ENCODE results near the gene TCF23.
"Not testable (repeated sequence)": the region's sequence is repeated elsewhere in the genome, so short reads cannot be mapped to it uniquely, and the experiment has no call there.

Gene TCF23

DNA sequence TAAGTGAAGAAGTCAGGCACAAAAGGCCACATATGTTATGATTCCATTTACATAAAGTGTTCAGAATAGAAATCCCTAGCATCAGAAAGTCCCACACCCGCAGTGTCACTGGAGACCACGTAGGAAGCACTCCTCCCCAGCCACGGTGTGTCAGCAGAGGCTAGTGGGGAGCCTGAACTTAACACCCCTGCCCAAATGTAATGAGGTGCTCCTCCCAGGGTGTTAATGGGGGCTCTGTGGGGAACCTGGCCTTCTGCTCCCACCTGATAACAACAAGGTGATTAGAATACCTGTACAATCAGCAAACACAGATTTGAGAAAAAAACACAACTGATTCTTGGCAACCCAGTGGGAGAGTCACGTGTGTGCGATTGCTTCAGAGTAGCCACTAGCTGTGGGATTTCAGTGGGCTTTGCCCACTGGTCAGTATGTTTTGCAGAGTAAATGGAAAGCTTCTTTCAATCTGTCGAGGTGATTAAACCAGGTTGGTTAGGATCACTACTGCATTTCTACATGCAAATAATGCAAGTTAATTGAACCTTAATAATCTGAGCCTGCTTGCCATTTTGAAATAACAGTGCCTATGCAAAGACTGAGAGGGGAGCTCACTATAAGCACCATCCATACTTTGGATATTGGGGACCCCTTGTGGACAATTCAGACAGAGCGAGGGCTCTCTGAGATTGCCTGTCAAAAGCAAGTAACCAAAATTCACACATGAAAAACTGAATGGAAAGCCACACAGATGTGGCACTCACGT lies 42.4 kb downstream of the TCF23 start:
- no peak for DNase-seq

DNA sequence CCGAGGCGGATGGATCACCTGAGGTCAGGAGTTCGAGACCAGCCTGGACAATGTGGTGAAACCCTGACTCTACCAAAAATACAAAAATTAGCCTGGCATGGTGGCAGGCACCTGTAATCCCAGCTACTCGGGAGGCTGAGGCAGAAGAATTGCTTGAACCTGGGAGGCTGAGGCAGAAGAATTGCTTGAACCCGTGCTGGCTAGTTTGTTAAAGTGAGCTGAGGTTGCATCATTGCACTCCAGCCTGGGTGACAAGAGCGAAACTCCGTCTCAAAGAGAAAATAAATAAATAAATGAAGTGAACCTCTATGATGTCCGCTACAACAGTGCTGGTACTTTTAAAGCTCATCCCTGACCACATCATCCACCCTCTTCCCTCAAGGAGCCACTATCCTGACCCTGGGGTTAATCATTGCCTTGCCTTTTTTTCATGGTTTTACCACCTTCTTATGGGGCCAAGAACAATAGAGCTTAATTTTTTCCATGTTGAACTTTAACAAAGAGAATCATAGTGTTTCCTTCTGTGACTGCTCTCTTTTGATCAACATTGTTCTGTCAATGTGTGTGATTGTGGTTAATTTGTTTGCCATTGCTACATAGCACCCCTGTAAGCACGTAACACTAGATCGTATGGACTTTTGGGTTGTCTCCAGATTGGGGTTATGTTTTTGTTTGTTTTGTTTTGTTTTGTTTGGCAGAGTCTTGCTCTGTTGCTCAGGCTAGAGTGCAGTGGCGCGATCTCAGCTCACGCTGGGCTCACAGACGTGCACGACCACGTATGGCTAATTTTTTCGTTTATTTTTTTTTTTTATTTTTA lies 45.9 kb downstream of the TCF23 start:
- no peak for DNase-seq

DNA sequence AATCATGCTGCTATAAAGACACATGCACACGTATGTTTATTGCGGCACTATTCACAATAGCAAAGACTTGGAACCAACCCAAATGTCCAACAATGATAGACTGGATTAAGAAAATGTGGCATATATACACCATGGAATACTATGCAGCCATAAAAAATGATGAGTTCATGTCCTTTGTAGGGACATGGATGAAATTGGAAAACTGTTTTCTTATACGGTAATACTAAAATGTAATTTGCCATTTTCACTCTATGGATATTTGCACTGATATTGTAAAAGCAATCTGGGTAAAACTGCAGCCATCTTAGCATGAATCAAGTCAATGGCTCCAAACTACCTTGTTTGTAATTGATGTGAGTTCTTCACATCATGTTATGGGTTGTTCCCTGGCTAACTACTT lies 47.0 kb downstream of the TCF23 start:
- not testable (repeated sequence) for DNase-seq

DNA sequence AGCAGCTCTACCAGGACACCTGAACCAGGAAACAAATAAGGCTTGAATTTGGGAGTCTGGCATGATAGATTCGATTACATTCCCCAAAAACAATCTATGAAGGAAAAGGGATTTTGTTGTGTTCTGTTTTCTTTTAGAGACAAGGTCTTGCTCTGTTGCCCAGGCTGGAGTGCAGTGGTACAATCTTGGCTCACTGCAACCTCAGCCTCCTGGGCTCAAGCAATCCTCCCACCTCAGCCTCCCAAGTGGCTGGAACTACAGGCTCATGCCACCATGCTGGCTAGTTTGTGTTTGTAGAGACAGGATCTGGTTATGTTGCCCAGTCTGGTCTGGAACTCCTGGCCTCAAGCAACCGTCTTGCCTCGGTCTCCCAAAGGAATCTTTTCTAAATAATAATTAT lies 49.3 kb downstream of the TCF23 start:
- DNase-seq, result not testable (repeated sequence)

DNA sequence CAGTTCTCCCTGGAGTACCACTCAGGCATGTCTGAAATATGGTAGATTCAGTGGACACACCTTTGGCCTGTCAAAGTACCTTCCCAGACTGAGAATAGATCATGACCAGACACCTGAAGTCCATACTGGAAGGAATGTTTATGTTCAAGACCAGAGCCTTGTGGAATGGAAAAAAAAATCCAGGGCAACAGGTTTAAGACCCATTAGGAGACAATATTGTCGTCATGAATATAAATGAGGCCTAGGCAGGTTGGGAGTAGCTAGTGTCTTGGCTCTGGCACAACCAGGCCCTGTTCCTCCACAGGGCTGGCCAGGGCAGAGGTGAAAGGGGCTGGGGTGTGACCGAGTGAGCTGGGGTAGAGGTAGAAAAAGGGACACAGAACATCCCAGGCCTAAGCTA lies 49.8 kb downstream of the TCF23 start:
- no peak for DNase-seq

DNA sequence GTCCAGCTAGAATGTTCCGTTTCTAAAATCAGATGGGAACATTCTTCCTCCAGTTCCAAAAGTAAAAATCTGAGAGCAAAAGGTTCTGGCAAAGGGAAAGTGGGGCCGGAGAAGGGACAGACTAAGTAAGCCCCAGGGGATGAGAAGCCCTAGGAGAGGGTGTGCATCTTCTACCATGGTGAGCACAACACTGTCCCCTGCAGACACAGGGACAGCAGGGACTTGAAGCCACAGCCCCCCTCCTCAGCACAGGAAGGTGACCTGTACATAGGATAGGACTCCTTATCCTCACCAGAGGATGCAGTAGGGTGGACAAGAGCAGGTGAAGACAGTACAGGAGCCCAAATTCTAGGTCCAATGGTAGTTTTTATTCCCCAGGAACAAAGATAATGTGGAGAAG lies 50.4 kb downstream of the TCF23 start:
- DNase-seq, result no peak

DNA sequence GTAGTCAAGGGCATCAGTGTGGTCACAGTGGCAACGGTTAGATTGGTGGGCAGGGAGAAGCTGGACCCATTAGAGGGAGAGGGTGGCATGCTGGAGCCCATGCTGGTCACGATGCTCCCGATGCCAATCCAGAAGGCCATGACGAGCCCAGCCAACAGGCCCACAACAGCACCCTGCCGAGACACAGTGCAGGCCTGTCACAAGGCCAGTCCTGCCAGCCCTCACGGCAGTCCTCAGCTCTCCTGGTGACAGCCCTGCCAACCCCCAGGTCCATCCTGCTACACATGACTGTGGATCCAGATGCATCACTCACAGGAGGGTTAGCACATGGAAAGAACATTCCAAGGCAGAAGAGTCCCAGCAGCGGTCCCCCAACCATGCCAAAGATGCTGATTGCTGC lies 52.9 kb downstream of the TCF23 start:
- DNase-seq, result no peak

DNA sequence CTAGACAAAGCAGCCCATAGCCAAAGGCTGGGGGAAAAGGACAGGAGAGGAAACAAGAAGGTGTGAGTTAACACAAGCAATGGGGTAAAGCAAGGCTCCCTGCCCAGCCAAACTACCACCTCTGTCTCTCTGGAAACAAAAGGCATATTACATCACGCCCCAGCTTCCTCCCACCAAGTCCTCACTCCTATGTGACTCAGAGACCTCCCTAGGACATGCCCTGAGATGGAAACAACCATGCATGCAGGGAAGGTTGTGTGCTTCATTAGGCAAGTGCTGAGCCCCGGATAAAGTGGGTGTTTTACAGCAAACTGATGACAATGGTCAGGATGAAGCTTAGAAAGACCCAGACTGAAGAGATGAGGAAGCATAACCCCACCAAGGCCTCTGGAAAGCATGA lies 54.0 kb downstream of the TCF23 start:
- no peak for DNase-seq

DNA sequence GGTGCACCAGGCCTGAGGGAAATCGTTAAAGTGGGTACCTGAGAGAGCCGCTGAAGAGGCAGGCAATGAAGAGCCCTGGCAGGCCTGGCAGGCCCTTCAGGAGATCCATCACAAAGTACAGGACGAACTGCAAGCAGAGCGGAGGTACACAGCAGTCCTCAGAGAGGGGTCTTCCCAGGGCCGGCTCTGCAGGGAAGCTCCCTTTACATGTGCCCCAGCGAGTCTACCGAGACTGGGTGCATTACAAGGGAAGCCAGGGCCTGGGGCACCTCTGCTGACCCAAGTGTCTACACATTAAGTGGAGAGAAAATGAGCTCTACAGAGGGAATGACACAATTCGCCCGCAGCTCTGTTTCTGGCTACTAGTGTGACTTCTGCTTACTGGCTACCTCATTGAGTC lies 54.9 kb downstream of the TCF23 start:
- DNase-seq, result no peak

DNA sequence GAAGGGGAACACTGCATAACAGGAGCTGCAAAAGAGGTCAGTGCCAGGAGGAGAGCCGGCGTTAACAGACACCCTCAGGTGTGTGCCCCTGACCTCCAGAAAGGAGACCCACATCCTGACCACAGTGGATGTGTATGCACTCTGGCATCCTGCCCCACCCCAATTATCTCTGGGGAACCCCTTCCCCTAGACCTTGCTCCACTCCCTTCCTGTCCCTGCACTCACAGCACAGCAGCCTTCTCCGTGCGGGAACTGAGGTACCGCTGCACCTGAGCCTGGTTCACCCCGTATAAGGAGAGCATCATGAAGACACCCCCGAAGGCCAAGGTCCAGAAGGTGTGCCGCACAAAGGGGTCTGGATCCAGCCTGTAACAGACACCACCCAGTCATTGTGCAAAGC lies 55.8 kb downstream of the TCF23 start:
- DNase-seq, result no peak

DNA sequence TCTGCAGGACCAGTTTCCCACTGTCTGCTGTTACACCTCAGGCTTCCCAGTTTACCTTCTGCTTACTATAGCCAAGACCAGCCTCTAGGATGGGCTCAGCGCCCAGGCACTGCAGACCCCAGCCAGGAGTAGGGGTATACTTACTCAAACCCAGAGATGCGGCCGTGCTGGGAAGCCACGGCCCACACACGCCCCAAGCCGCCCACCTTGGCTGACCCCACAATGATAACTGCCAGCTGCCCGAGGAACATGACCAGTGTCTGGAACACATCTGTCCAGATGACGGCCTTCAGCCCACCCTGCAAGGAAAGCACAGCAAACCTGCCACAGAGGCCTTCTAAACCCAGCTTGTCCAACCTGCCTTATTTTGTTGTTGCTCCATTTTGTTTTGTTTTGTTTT lies 56.4 kb downstream of the TCF23 start:
- no peak for DNase-seq

DNA sequence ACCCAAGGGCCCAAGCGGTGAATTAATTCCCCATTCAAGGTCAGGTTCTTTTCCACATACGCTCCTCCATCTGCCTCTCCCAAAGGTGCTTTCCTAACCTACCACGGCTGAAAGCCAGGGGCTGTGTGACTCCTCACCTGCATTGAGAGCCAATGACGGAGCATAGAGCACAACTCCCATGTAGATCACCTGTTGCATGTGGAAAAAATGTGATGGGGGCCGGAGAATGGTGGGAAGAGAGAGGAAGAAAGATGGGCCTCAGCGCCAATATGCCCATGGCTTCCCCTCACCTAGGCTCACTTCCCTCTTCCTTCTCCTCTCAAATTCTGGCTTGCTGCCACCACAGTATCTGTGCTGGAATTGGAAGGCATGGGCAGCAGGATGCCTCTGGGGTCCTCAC lies 57.5 kb downstream of the TCF23 start:
- no peak for DNase-seq

Data from NCI-H1436 treated with DMSO at 0.1 percent for 48 hours (cell line).